Colonic mucosa (tissue), 4 donors: ENCODE results near the gene SENP1. TPM values are rescaled to one million over a fixed set of nuclear protein-coding genes. Genes with fewer than 3 reads are reported as not detected.

Source experiments
- DNase-seq: peaks from one replicate; pipeline ENCODE4 v3.0.0-alpha.2; 2020
- H3K27ac ChIP-seq: fragments of 200-600 bp; one replicate; pipeline ENCODE4 v1.8.0; 2021
- H3K27me3 ChIP-seq: fragments of 200-600 bp; one replicate; pipeline ENCODE4 v1.8.0; 2021
- H3K36me3 ChIP-seq: fragments of 200-600 bp; one replicate; pipeline ENCODE4 v1.8.0; 2021
- H3K4me1 ChIP-seq: fragments of 200-600 bp; one replicate; pipeline ENCODE4 v1.8.0; 2021; ENCODE audit warnings: mild to moderate bottlenecking
- H3K4me3 ChIP-seq: fragments of 200-600 bp; one replicate; pipeline ENCODE4 v1.8.0; 2021
- H3K9ac ChIP-seq, 2 donors: one replicate each; pipeline ENCODE4 v1.7.0; 2013; ENCODE audit warnings: control low read depth in 2 of 2, low read depth in 2 of 2, low read length in 2 of 2
- H3K9me3 ChIP-seq: fragments of 200-600 bp; one replicate; pipeline ENCODE4 v1.8.0; 2021
- intact Hi-C: fragments of 100-400 bp; cut with DNase I; formaldehyde crosslinking; loops from one replicate; pipeline ENCODE4 v1.14.1; 2022
- total RNA-seq, 2 donors: library from RNA; stranded (reverse); fragmentation: NEBNext Ultra II Directional in 1 of 2; extraction: Animal tissue kit (Norgen Biotek cat#: 25700) in 1 of 2; gene quantifications; one replicate each; pipeline ENCODE4 v1.2.1, GENCODE V29; 2021
- TF ChIP-seq, protein P1 (sequence below): fragments of 200-600 bp; IDR thresholded peaks from one replicate; pipeline ENCODE4 v1.8.0; 2022; ENCODE audit warnings: antibody characterized with exemption, mild to moderate bottlenecking
- donor health status: healthy.
- donor health status: DM: no; HTN: no; CAD: no.
- donor health status: DM: no; HTN: no; CAD: no.

SENP1 gene
- total RNA-seq, 2 donors from 2014 or later = 14.9 to 16.8 TPM

GRCh38 chr12:48034835-48035805, 70.8 kb downstream of the SENP1 start:
- no peak overlapping the region for H3K4me3 ChIP-seq
- no peaks in the 10 kb centered on the region for H3K9me3 ChIP-seq
- TF ChIP-seq, protein P1, sequence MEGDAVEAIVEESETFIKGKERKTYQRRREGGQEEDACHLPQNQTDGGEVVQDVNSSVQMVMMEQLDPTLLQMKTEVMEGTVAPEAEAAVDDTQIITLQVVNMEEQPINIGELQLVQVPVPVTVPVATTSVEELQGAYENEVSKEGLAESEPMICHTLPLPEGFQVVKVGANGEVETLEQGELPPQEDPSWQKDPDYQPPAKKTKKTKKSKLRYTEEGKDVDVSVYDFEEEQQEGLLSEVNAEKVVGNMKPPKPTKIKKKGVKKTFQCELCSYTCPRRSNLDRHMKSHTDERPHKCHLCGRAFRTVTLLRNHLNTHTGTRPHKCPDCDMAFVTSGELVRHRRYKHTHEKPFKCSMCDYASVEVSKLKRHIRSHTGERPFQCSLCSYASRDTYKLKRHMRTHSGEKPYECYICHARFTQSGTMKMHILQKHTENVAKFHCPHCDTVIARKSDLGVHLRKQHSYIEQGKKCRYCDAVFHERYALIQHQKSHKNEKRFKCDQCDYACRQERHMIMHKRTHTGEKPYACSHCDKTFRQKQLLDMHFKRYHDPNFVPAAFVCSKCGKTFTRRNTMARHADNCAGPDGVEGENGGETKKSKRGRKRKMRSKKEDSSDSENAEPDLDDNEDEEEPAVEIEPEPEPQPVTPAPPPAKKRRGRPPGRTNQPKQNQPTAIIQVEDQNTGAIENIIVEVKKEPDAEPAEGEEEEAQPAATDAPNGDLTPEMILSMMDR = no peak
- H3K27me3 ChIP-seq = no peaks in the 10 kb centered on the region
- DNase-seq = no peak
- H3K27ac ChIP-seq = no peak overlapping the region
- no peak overlapping the region for H3K9ac ChIP-seq
- no peaks in the 10 kb centered on the region for H3K4me1 ChIP-seq
- H3K36me3 ChIP-seq = no peaks in the 10 kb centered on the region
- intact Hi-C loops = no loop called here

GRCh38 chr12:48033451-48033850, 72.4 kb downstream of the SENP1 start:
- intact Hi-C loops = no loop called here

GRCh38 chr12:48032597-48032996, 73.3 kb downstream of the SENP1 start:
- TF ChIP-seq, protein P1 = no peak
- intact Hi-C loops = no loop called here

More at GRCh38 chr12:48033451-48033850, 72.4 kb downstream of the SENP1 start:
- no peak for DNase-seq
- no peaks in the 10 kb centered on the region for H3K9me3 ChIP-seq
- TF ChIP-seq, protein P1 = no peak
- H3K4me1 ChIP-seq = no peaks in the 10 kb centered on the region
- no peaks in the 10 kb centered on the region for H3K36me3 ChIP-seq
- H3K4me3 ChIP-seq = no peak overlapping the region
- no peaks in the 10 kb centered on the region for H3K27me3 ChIP-seq
- no peak overlapping the region for H3K9ac ChIP-seq
- no peak overlapping the region for H3K27ac ChIP-seq

GRCh38 chr12:48031135-48031960, 74.5 kb downstream of the SENP1 start:
- TF ChIP-seq, protein P1 = no peak
- intact Hi-C loops = no loop called here
- Histone ChIP-seq H3K27ac (no peak overlapping the region), H3K36me3 (no peaks in the 10 kb centered on the region), H3K4me1 (no peaks in the 10 kb centered on the region), H3K9ac (no peak overlapping the region), H3K4me3 (no peak overlapping the region), H3K27me3 (no peaks in the 10 kb centered on the region), H3K9me3 (no peaks in the 10 kb centered on the region)
- DNase-seq = no peak

More at GRCh38 chr12:48032597-48032996, 73.3 kb downstream of the SENP1 start:
- Histone ChIP-seq H3K9me3 (no peaks in the 10 kb centered on the region), H3K9ac (no peak overlapping the region), H3K27ac (no peak overlapping the region), H3K4me1 (no peaks in the 10 kb centered on the region), H3K36me3 (no peaks in the 10 kb centered on the region), H3K27me3 (no peaks in the 10 kb centered on the region), H3K4me3 (no peak overlapping the region)
- no peak for DNase-seq

DNA sequence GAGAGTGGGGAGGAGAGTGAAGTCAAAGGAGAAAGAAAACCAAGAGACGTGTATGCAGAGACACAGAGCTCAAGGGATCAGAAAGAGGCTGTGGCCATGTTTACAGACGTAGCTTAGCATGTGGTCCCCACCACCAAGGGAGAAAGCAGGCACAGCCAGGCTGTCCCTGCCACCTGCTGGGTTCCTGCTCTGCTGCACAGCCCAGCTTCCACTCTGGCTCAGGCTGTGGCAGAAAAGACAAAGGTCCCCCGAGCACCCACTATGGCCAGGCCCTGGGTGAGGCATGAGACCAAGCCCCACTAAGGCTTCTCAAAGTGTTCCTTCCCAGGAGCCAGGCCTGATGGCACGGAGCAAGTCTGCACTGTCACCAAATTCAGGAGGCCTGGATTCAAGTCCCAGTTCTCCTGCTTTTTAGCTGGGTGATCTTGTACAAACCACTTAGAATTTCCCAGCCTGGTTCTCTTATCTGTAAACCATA, 75.7 kb downstream of the SENP1 start:
- no peak overlapping the region for H3K9ac ChIP-seq
- H3K27ac ChIP-seq = no peak overlapping the region
- DNase-seq = no peak
- intact Hi-C loops = no loop called here
- no peaks in the 10 kb centered on the region for H3K9me3 ChIP-seq
- H3K4me3 ChIP-seq = no peak overlapping the region
- H3K4me1 ChIP-seq = no peaks in the 10 kb centered on the region
- H3K27me3 ChIP-seq = no peaks in the 10 kb centered on the region
- H3K36me3 ChIP-seq = no peaks in the 10 kb centered on the region
- TF ChIP-seq, protein P1 = no peak
